DND-41 (cell line): ENCODE results near the gene FHL2.

Experiments used
- ATAC-seq: fragments of 200-7000 bp; cut with Tn5 transposase; 3 replicates; pipeline ENCODE4 v1.9.1; 2021; ENCODE audit warnings: low read depth; ENCODE audit not compliant: insufficient read depth
- DNase-seq: peaks from one replicate; pipeline ENCODE4 v3.0.0-alpha.2; 2020
- H2AFZ ChIP-seq: 2 replicates; pipeline ENCODE4 v1.6.0; 2012; ENCODE audit warnings: low read depth, low read length
- H3K27ac ChIP-seq: 2 replicates; pipeline ENCODE4 v1.5.1; 2012; ENCODE audit warnings: low read length, inconsistent platforms
- H3K27me3 ChIP-seq: fragments of 200-600 bp; sonication (generic); 2 replicates; pipeline ENCODE4 v1.6.0; 2012; ENCODE audit warnings: low read length, mild to moderate bottlenecking, inconsistent platforms; ENCODE audit not compliant: insufficient read depth, poor library complexity
- H3K36me3 ChIP-seq: 2 replicates; pipeline ENCODE4 v1.5.1; 2012; ENCODE audit warnings: low read length, inconsistent platforms; ENCODE audit not compliant: insufficient read depth
- H3K4me1 ChIP-seq: 2 replicates; pipeline ENCODE4 v1.5.1; 2012; ENCODE audit warnings: mild to moderate bottlenecking, low read length; ENCODE audit not compliant: insufficient read depth
- H3K4me2 ChIP-seq: 2 replicates; pipeline ENCODE4 v1.6.0; 2012; ENCODE audit warnings: mild to moderate bottlenecking, moderate library complexity, low read length, inconsistent platforms; ENCODE audit not compliant: insufficient read depth
- H3K4me3 ChIP-seq, 2 experiments: fragments of 200-600 bp in 1 of 2; shearing (Covaris generic) in 1 of 2; 2 replicates each; pipeline ENCODE4 v1.5.1; 2012 to 2016; ENCODE audit warnings: inconsistent platforms in 2 of 2, low read length in 2 of 2, mild to moderate bottlenecking in 2 of 2, low read depth in 1 of 2, moderate library complexity in 1 of 2
- H3K79me2 ChIP-seq: 2 replicates; pipeline ENCODE4 v1.6.0; 2012; ENCODE audit warnings: low read length, inconsistent platforms; ENCODE audit not compliant: insufficient read depth
- H3K9ac ChIP-seq: 2 replicates; pipeline ENCODE4 v1.6.0; 2012; ENCODE audit warnings: low read depth, mild to moderate bottlenecking, inconsistent platforms, low read length, moderate library complexity
- H3K9me3 ChIP-seq: 2 replicates; pipeline ENCODE4 v1.5.1; 2012; ENCODE audit warnings: low read length, moderate library complexity, mild to moderate bottlenecking, inconsistent platforms; ENCODE audit not compliant: insufficient read depth, severe bottlenecking
- H4K20me1 ChIP-seq: 2 replicates; pipeline ENCODE4 v1.6.0; 2012; ENCODE audit warnings: low read length; ENCODE audit not compliant: insufficient read depth
- EZH2 ChIP-seq: IDR thresholded peaks from 3 replicates; pipeline ENCODE4 v1.6.1; 2012; ENCODE audit warnings: borderline replicate concordance, low read depth, mild to moderate bottlenecking, moderate library complexity, low read length, inconsistent platforms; ENCODE audit not compliant: severe bottlenecking
- TF ChIP-seq, protein P1 (sequence below): IDR thresholded peaks from 2 replicates; pipeline ENCODE4 v1.5.1; 2012; ENCODE audit warnings: borderline replicate concordance, low read length, moderate library complexity, mild to moderate bottlenecking; ENCODE audit not compliant: poor library complexity, severe bottlenecking; ENCODE audit errors: extremely low read depth

The FHL2 gene

DNA sequence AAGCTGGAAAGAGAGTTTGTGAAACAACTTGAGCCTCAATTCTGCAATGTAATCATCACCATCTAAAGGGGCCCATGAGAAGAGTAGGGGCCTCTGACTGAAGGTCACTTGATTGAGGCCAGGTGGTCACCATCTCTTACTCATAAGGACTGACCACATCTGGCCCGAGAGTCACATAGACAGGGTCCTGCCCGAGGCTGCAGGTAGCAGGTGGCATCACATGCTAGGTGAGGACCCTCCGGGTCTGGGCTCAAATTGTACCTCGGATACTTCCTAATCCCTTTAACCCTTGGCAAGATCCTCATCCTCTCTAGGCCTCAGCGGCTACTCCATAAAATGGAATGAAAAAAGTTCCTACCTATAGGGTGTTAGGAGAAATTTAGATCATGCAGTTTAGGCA lies 16.7 kb downstream of the FHL2 start:
- TF ChIP-seq EZH2, result no peak
- TF ChIP-seq, protein P1, sequence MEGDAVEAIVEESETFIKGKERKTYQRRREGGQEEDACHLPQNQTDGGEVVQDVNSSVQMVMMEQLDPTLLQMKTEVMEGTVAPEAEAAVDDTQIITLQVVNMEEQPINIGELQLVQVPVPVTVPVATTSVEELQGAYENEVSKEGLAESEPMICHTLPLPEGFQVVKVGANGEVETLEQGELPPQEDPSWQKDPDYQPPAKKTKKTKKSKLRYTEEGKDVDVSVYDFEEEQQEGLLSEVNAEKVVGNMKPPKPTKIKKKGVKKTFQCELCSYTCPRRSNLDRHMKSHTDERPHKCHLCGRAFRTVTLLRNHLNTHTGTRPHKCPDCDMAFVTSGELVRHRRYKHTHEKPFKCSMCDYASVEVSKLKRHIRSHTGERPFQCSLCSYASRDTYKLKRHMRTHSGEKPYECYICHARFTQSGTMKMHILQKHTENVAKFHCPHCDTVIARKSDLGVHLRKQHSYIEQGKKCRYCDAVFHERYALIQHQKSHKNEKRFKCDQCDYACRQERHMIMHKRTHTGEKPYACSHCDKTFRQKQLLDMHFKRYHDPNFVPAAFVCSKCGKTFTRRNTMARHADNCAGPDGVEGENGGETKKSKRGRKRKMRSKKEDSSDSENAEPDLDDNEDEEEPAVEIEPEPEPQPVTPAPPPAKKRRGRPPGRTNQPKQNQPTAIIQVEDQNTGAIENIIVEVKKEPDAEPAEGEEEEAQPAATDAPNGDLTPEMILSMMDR, result no peak
- no peak overlapping the region for H3K27ac ChIP-seq

GRCh38 chr2:105381101-105381668 lies 17.7 kb downstream of the FHL2 start:
- no peaks in the 10 kb centered on the region for H3K9me3 ChIP-seq
- no peaks in the 10 kb centered on the region for H4K20me1 ChIP-seq
- DNase-seq (no peak), ATAC-seq (no peak)
- no peaks in the 10 kb centered on the region for H3K4me1 ChIP-seq
- H2AFZ ChIP-seq, result no peak overlapping the region
- TF ChIP-seq, protein P1, result no peak
- TF ChIP-seq EZH2, result no peak
- H3K79me2 ChIP-seq, result no peaks in the 10 kb centered on the region
- no peak overlapping the region for H3K27ac ChIP-seq
- H3K4me2 ChIP-seq, result no peak overlapping the region
- H3K4me3 ChIP-seq, result no peak overlapping the region
- no peaks in the 10 kb centered on the region for H3K36me3 ChIP-seq
- H3K27me3 ChIP-seq, result no peaks in the 10 kb centered on the region
- H3K9ac ChIP-seq, result no peak overlapping the region

More for the DNA sequence above, 16.7 kb downstream of the FHL2 start:
- Histone ChIP-seq H3K27me3 (no peaks in the 10 kb centered on the region), H2AFZ (no peak overlapping the region), H4K20me1 (no peaks in the 10 kb centered on the region), H3K9me3 (no peaks in the 10 kb centered on the region), H3K4me3 (no peak overlapping the region), H3K79me2 (no peaks in the 10 kb centered on the region), H3K36me3 (no peaks in the 10 kb centered on the region), H3K4me2 (no peak overlapping the region), H3K9ac (no peak overlapping the region), H3K4me1 (no peaks in the 10 kb centered on the region)
- no peak for DNase-seq
- ATAC-seq, result no peak

DNA sequence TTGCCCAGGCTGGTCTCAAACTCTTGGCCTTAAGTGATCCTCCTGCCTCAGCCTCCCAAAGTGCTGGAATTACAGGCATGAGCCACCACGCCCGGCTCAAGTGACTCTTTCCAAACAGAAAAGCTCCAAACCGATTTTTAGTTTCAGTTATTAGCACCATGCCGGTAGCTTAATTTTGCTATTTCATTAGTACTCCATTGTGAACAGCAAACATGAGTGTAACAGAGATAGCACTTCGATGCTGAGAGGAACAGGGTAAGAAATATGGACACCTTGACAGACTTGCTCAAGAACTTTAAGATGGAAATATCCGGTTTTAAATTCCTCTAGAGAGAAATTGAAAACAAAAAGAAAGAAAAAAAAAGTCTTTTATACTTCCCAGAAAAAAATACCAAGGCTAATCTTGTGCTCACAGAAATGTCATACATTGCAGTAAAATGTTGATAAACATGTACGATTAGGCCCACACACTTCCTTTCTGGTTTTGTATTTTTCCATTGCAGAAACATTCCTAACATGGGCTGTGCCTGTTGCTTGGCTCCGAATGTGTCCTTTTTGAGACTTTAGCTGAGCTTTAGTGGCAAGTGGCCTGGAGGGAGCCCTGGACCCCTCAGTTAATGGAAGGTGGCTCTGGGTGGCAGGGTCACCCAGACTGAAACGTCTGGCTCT lies 18.3 kb downstream of the FHL2 start:
- Histone ChIP-seq H3K27me3 (no peaks in the 10 kb centered on the region), H4K20me1 (no peaks in the 10 kb centered on the region), H3K79me2 (no peaks in the 10 kb centered on the region), H3K4me2 (no peak overlapping the region), H3K4me1 (no peaks in the 10 kb centered on the region), H3K27ac (no peak overlapping the region), H3K36me3 (no peaks in the 10 kb centered on the region), H3K4me3 (no peak overlapping the region), H3K9me3 (no peaks in the 10 kb centered on the region), H3K9ac (no peak overlapping the region), H2AFZ (no peak overlapping the region)
- ATAC-seq, result no peak
- TF ChIP-seq, protein P1, result no peak
- no peak for TF ChIP-seq EZH2
- no peak for DNase-seq
